ENCODE results near the gene SPEG. TPM values are rescaled to one million over a fixed set of nuclear protein-coding genes. Genes with fewer than 3 reads are reported as not detected.

Gene SPEG
- total and polyA plus RNA-seq, 4 donors: 81.6 to 1,108 (median 357) TPM

- DNase-seq (no peak), ATAC-seq (ENCODE audit: low FRiP score) (no peak)
- Histone ChIP-seq H3K4me1 (ENCODE audit: control insufficient read depth in 1 of 2, insufficient read depth in 2 of 2, low read length in 2 of 2) (no peaks in the 10 kb centered on the region), H3K27me3 (ENCODE audit: control insufficient read depth in 1 of 2, insufficient read depth in 2 of 2, low read length in 1 of 2) (no peaks in the 10 kb centered on the region), H3K4me3 (ENCODE audit: low read length in 2 of 2) (no peak overlapping the region), H3K27ac (ENCODE audit: low read depth in 1 of 2, low read length in 2 of 2) (no peak overlapping the region), H3K36me3 (ENCODE audit: control insufficient read depth in 1 of 2, insufficient read depth in 2 of 2, low read length in 1 of 2) (no peaks in the 10 kb centered on the region), H3K9me3 (ENCODE audit: control insufficient read depth, low read length) (no peaks in the 10 kb centered on the region)
- intact Hi-C loops (cut with DNase I): no loop called here
- WGBS, 2 donors: 88 to 97% methylated on average over 9 of the region's 9 CpGs
Measured at GRCh38 chr2:219519526-219519916, 84.9 kb downstream of the SPEG start.

DNA sequence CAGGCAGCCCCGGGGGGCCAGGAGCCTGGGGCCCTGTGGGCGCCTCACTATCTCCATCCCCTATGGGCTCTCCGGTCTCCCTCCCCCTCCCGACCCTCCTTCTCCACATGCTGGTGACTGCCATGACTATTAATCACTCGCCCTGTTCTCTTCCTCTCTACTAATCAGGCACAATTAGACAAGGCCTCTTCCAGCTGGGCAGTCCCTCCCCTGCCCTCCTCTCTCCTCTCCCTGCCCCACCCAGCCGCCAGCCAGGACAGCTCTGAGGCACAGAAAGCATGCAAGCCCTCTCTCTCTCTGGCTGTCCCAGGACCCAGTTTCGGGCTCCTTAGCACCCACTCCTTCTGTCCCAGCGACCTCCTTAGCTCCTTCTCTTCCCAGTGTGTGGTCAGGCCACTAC is 85.4 kb downstream of the SPEG start:
- WGBS, 2 donors: 81 to 86% methylated on average over 8 of the region's 8 CpGs

DNA sequence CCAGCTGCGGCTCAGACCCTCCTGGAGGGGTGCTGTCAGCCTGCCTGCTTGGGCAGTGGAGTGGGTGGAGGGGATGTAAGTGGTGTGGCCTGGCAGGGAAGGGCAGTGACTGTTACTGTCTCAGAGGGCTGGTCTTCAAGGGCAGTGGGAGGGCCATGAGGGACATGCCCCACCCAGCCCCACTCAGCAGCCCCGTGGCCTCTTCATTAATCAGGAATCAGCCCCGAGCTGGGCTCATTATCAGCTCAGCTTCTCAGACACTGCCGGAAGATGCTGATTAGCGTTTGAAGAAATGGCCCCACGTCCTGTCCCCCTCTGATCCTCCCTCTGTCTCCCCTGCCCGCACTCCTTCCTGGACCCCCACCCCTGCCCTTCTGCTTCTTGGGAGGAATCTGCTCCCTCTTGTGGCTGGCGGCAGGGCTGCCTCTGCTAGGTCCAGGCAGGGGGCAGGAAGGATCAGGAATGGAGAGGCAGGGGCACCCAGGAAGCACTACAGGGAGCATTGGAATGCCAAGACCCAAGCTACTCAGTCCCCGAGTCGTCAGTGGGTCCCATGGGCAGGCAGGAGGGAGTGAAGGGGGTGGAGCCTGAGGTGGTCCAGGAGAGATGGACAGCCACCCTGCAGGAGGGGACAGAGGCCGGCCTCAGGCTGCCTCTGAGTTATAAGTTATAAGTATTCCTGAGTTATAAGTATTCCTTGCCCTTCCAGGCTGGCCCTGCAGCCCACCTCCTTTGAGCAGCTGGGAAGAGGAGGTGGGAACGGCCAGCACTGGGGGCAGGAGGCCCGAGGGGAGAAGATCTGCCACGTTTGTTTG is 86.6 kb downstream of the SPEG start:
- ATAC-seq (ENCODE audit: low FRiP score): peak; percentile 27
- no peaks in the 10 kb centered on the region for H3K4me1 ChIP-seq (ENCODE audit: control insufficient read depth in 1 of 2, insufficient read depth in 2 of 2, low read length in 2 of 2)
- H3K27me3 ChIP-seq (ENCODE audit: control insufficient read depth in 1 of 2, insufficient read depth in 2 of 2, low read length in 1 of 2): no peaks in the 10 kb centered on the region
- intact Hi-C loops (cut with DNase I): no loop called here
- H3K4me3 ChIP-seq (ENCODE audit: low read length in 2 of 2): no peak overlapping the region
- no peaks in the 10 kb centered on the region for H3K9me3 ChIP-seq (ENCODE audit: control insufficient read depth, low read length)
- no peak for DNase-seq
- no peaks in the 10 kb centered on the region for H3K36me3 ChIP-seq (ENCODE audit: control insufficient read depth in 1 of 2, insufficient read depth in 2 of 2, low read length in 1 of 2)
- H3K27ac ChIP-seq (ENCODE audit: low read depth in 1 of 2, low read length in 2 of 2): no peak overlapping the region
- 28 to 33% methylated on average over 14 of the region's 14 CpGs for WGBS, 2 donors

More for the DNA sequence above, 85.4 kb downstream of the SPEG start:
- DNase-seq (no peak), ATAC-seq (ENCODE audit: low FRiP score) (no peak)
- Histone ChIP-seq H3K9me3 (ENCODE audit: control insufficient read depth, low read length) (no peaks in the 10 kb centered on the region), H3K36me3 (ENCODE audit: control insufficient read depth in 1 of 2, insufficient read depth in 2 of 2, low read length in 1 of 2) (no peaks in the 10 kb centered on the region), H3K27ac (ENCODE audit: low read depth in 1 of 2, low read length in 2 of 2) (no peak overlapping the region), H3K4me3 (ENCODE audit: low read length in 2 of 2) (no peak overlapping the region), H3K4me1 (ENCODE audit: control insufficient read depth in 1 of 2, insufficient read depth in 2 of 2, low read length in 2 of 2) (no peaks in the 10 kb centered on the region), H3K27me3 (ENCODE audit: control insufficient read depth in 1 of 2, insufficient read depth in 2 of 2, low read length in 1 of 2) (no peaks in the 10 kb centered on the region)
- intact Hi-C loops (cut with DNase I): no loop called here

DNA sequence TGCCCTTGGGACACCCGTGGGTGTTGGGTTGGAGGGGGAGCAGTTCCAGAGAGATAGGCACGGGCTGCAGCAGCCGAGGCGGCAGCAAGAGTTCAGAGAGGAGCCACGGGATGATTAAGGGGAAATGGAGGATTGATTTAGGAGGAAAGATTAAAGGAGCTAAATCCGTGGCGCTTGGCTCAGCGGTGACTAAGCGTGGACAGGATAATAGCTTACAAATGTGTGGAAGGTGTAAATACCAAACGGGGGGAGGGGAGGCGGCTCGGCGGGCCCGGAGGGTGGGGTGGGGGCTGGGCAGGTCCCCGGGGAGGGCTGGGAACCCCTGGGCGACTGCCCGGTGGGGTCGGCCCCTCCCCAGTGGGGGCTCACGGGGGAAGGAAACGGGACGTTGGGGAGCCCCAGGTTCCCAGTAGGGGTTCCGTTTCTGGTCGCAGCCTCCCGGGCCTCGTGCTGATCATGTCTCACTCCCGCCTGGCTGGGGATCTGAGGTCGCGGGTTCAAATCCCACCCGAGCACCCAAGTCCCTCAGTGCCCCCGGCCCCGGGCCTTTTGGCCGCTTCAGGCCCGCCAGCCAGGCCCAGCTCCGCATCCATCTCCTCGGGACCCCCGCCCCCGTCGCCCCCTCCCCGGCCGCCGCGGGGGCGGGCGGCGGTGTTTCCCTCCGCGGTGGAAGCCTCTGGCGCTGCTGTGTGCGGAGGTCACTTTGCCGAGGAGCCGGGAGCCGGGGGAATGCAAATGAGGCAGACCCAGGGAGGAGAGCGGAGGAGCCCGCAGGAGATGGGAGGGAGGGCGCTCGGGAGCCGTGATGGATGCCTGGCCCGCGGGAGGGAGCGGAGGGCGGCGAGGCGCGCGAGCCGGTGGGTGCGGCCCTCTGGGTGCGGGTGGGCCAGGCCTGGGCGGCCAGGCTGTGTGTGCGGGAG is 87.7 kb downstream of the SPEG start:
- peak overlapping the region in 1 of 2 donors; percentile 2 for H3K4me3 ChIP-seq (ENCODE audit: low read length in 2 of 2)
- intact Hi-C loops (cut with DNase I): no loop called here

DNA sequence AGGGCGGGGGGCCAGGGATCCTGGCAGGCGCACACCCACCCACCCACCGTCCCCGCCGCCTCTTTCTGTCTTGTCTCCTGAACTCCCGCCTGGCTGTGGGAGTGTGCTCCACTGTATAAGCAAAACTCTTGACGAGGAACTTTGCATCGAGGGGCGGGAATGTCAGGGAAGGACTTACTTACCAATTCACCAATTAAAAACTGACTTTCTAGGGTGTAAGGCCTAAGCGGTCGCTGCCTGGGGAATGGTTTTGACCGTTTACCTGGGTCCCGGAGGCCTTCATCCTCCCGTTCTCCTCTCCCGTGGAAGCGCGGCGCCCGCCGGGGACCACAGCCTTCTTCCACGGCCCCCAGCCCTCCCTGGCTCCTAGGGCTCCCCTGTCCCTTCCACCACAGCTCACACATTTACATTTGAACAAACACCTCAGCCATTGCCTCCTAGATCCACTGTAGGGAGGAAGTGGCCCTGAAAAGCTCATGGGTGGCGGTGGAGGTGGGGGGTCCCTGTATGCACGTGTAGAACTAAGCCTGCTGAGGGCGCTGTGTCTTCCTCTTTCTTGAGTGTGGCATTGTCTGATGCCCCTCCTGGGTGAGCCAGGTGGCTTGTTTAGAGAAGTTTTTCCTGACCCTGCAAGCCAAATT is 88.5 kb downstream of the SPEG start:
- H3K4me1 ChIP-seq (ENCODE audit: control insufficient read depth in 1 of 2, insufficient read depth in 2 of 2, low read length in 2 of 2): no peaks in the 10 kb centered on the region
- intact Hi-C loops (cut with DNase I): no loop called here
- H3K9me3 ChIP-seq (ENCODE audit: control insufficient read depth, low read length): no peaks in the 10 kb centered on the region
- H3K27me3 ChIP-seq (ENCODE audit: control insufficient read depth in 1 of 2, insufficient read depth in 2 of 2, low read length in 1 of 2): no peaks in the 10 kb centered on the region
- no peak for DNase-seq
- 51 to 55% methylated on average over 24 of the region's 24 CpGs for WGBS, 2 donors
- no peaks in the 10 kb centered on the region for H3K36me3 ChIP-seq (ENCODE audit: control insufficient read depth in 1 of 2, insufficient read depth in 2 of 2, low read length in 1 of 2)
- H3K27ac ChIP-seq (ENCODE audit: low read depth in 1 of 2, low read length in 2 of 2): no peak overlapping the region
- H3K4me3 ChIP-seq (ENCODE audit: low read length in 2 of 2): no peak overlapping the region
- ATAC-seq (ENCODE audit: low FRiP score): no peak

More for the DNA sequence above, 87.7 kb downstream of the SPEG start:
- WGBS, 2 donors: 4 to 5% methylated on average over 40 to 70 of the region's 70 CpGs
- no peak overlapping the region for H3K27ac ChIP-seq (ENCODE audit: low read depth in 1 of 2, low read length in 2 of 2)
- H3K27me3 ChIP-seq (ENCODE audit: control insufficient read depth in 1 of 2, insufficient read depth in 2 of 2, low read length in 1 of 2): no peaks in the 10 kb centered on the region
- DNase-seq (peak in 1 of 2 donors; percentile 83), ATAC-seq (ENCODE audit: low FRiP score) (peak; percentile 33)
- H3K36me3 ChIP-seq (ENCODE audit: control insufficient read depth in 1 of 2, insufficient read depth in 2 of 2, low read length in 1 of 2): no peaks in the 10 kb centered on the region
- H3K9me3 ChIP-seq (ENCODE audit: control insufficient read depth, low read length): no peaks in the 10 kb centered on the region
- H3K4me1 ChIP-seq (ENCODE audit: control insufficient read depth in 1 of 2, insufficient read depth in 2 of 2, low read length in 2 of 2): no peaks in the 10 kb centered on the region

DNA sequence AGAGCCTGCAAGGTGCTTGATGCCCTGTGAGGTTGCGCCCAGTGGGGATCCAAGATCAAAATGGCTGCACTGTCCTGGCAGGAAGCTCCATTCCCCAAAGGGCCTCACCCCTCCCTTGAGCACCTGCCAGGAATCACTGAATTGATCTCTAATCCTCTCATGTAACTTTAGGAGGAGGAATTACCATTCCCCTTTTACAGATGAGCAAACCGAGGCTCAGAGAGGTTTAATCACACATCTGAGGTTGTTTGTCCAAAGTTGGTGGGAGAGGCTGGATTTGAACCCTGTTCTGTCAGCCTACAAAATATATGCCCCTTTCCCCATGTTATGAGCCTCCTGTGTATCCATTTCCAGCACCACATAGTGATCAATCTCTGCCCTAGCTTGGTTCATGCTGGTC is 90.2 kb downstream of the SPEG start:
- no peaks in the 10 kb centered on the region for H3K4me1 ChIP-seq (ENCODE audit: control insufficient read depth in 1 of 2, insufficient read depth in 2 of 2, low read length in 2 of 2)
- intact Hi-C loops (cut with DNase I): no loop called here
- WGBS, 2 donors: 97 to 100% methylated on average over 2 of the region's 2 CpGs
- no peak overlapping the region for H3K4me3 ChIP-seq (ENCODE audit: low read length in 2 of 2)
- H3K9me3 ChIP-seq (ENCODE audit: control insufficient read depth, low read length): no peaks in the 10 kb centered on the region
- ATAC-seq (ENCODE audit: low FRiP score) (no peak), DNase-seq (no peak)
- no peaks in the 10 kb centered on the region for H3K27me3 ChIP-seq (ENCODE audit: control insufficient read depth in 1 of 2, insufficient read depth in 2 of 2, low read length in 1 of 2)
- H3K27ac ChIP-seq (ENCODE audit: low read depth in 1 of 2, low read length in 2 of 2): no peak overlapping the region
- no peaks in the 10 kb centered on the region for H3K36me3 ChIP-seq (ENCODE audit: control insufficient read depth in 1 of 2, insufficient read depth in 2 of 2, low read length in 1 of 2)

- Histone ChIP-seq H3K4me1 (ENCODE audit: control insufficient read depth in 1 of 2, insufficient read depth in 2 of 2, low read length in 2 of 2) (no peaks in the 10 kb centered on the region), H3K27ac (ENCODE audit: low read depth in 1 of 2, low read length in 2 of 2) (no peak overlapping the region), H3K9me3 (ENCODE audit: control insufficient read depth, low read length) (no peaks in the 10 kb centered on the region), H3K36me3 (ENCODE audit: control insufficient read depth in 1 of 2, insufficient read depth in 2 of 2, low read length in 1 of 2) (no peaks in the 10 kb centered on the region), H3K27me3 (ENCODE audit: control insufficient read depth in 1 of 2, insufficient read depth in 2 of 2, low read length in 1 of 2) (no peaks in the 10 kb centered on the region), H3K4me3 (ENCODE audit: low read length in 2 of 2) (no peak overlapping the region)
- 62 to 65% methylated on average over 9 of the region's 9 CpGs for WGBS, 2 donors
- no peak for DNase-seq
- intact Hi-C loops (cut with DNase I): no loop called here
- no peak for ATAC-seq (ENCODE audit: low FRiP score)
Measured at GRCh38 chr2:219525533-219526232, 91.0 kb downstream of the SPEG start.
